ENCODE results near the gene ZNF69.
"Not testable (repeated sequence)": the region's sequence is repeated elsewhere in the genome, so short reads cannot be mapped to it uniquely, and the experiment has no call there.

ZNF69 gene

GRCh38 chr19:11887611-11888531 is at the start of gene ZNF69:
Gene ZNF69 (plus strand): TSS chr19:11887782. CDS start chr19:11887924, 142 bp downstream.
- DNase-seq: peak; percentile 1 to 45 (median 21)

DNA sequence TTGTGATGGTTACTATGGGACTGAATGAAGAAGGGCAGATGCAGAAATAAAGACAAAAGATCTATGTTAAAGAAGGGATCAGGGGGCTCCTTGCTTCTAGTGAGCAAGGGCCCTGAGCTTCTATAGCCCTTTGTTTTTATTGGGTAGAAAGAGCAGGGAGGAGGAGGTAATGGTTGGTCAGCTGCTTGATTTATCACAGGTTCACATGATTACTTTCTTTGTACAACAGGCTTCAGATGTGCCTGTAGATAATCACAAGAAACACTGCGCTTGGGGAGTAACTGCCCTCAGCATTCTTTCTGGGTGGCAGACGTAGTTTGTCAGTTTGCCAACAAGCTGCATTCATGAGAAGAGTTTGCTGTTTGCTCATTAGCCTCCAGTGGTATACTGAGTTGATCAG is 43.9 kb upstream of the ZNF69 start:
- no peak for DNase-seq

DNA sequence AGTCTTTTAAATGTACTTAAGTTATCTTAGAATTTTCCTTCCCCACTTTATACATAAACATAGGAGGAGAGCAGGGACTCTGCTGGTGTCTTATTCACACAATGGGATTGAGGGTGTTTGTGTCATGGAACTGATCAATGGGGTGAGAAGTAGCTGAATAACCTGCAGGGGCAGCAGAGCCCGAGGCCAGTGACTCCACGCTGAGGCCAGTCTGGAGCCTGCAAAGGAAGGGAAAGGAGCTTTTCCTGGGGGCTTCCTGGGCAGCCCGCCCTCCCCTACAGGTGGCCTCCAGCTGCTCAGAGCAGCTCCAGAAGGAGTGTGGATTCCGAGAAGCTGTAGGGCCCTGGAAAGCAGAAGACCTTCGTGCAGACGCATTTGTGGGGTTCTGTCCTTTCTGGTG is 40.0 kb upstream of the ZNF69 start:
- peak in 2 of 3 experiments; percentile 25 to 32 for DNase-seq

DNA sequence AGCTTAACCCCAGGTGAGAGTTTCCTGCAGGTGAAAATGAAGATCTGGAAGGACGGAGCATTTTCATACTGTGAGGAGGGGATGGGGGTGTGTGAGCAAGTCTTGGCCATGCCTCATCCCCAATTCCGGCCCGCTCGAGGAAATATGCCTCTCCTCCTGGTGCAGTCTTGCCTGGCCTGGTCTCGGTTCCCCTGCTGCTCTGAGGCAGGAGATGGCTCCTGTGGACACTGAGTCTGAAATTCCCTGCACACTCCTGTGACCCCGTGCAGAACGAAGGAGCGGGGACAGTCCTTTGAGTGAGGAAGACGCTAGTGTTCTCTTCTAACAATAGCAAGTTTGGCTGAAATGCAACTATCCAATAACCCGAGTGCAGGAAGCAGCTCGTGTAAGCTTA is 39.4 kb upstream of the ZNF69 start:
- DNase-seq: no peak

GRCh38 chr19:11848594-11849469 is 38.8 kb upstream of the ZNF69 start, which contains the start of gene ZNF439:
Gene ZNF439 (plus strand): TSS chr19:11848726. CDS start chr19:11848868, 142 bp downstream.
- DNase-seq: peak; percentile 76 to 96 (median 95)

DNA sequence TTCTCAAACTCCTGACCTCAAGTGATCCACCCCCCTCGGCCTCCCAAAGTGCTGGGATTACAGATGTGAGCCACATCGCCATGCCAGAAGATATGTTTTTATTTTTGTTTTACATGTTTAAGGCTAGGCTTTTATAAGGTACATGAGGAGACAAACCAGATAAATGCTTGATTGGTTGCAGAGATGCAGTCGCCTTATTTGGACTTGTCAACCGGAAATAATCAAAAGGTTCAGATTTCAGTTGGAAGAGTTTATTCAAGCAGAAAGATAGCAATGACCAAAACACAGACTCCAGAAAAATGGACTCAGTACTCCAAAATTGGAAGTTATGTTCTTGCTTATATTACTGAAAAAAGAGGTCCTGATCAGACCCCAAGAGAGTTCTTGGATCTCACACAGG is 37.3 kb upstream of the ZNF69 start:
- DNase-seq: not testable (repeated sequence)

DNA sequence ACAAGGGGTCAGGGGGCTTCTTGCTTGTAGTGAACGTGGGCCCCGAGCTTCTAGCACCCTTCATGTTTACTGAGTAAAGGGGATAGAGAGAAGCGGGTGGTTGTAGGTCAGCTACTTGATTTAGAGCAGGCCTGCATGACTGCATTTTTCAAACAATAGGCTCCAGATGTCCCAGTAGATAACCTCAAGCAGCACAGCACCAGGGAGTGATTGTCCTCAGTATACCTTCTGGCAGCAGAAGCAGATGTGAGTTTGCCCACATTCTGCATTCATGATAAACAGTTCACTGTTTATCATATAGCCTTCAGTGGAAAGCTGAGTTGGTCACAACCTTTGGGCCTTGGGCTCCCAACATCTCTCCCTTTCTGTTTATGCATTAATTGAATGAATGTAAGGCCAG is 34.2 kb upstream of the ZNF69 start:
- no peak for DNase-seq

DNA sequence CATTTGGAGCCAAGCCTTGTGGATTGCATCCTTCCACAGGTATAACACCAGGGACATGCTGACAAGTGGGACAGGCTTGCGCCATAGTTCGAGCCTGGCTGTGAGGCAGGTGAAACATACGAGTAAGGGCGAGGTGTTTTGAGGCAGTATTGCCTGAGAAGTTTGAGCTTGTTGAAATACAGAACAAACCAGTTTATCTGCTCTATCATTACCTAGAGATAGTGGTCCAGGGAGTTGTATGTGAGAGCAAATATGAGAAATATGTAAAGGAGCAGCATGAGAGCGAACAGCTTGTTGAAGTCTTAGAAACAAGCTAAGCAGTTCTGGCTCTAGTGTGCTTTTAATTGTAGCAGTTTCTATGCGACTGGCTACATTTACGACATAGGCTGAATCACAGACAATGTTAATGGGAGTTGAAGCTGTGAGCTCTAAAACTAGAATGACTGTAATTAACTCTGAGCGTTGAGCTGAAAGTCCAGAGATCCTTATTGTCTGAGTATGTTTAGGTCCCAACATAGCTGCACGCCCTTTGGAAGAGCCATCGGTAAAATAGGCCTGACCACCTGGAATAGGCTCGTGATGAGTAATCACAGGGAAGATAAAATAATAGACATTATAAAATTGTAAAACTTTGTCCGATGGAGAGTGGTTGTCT is 30.9 kb upstream of the ZNF69 start:
- DNase-seq: no peak

DNA sequence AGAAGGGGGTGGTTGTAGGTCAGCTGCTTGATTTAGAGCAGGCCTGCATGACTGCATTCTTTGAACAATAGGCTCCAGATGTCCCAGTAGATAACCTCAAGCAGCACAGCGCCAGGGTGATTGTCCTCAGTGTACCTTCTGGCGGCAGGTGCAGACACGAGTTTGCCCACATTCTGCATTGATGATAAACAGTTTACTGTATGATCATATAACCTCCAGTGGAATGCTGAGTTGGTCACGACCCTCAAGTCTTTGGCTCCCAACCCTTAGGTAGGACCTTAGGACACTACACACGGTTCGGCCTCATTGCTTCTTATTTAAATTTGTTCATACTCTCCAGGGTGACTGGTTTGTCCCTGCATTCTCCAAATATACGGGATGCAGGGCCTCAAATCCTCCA is 26.9 kb upstream of the ZNF69 start:
- DNase-seq: no peak

DNA sequence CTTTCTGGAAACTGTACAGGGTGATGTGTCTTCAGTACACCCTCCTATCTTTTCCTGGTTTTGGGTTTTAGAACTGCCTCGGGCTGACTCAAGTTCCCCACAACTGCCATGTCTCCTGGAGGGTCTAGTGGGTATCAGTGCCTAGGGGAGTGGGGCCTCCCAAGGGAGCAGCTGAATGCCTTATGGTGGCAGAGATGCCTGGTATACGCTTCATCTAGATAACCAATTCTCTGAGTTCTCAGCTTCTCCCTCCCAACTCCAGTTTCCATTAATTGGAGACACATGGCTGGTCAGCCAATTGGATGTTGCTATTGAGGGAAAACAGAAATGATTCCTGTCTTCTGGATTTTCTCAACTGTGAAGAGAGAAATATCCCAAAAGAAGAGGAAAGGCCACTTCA is 26.3 kb upstream of the ZNF69 start:
- no peak for DNase-seq

DNA sequence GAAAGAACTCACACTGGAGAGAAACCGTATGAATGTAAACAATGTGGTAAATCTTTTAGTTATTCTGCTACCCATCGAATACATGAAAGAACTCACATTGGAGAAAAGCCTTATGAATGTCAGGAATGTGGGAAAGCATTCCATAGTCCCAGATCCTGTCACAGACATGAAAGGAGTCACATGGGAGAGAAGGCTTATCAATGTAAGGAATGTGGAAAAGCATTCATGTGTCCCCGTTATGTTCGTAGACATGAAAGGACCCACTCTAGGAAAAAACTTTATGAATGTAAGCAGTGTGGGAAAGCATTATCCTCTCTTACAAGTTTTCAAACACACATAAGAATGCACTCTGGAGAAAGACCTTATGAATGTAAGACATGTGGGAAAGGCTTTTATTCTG is 19.8 kb upstream of the ZNF69 start:
- DNase-seq: not testable (repeated sequence)

DNA sequence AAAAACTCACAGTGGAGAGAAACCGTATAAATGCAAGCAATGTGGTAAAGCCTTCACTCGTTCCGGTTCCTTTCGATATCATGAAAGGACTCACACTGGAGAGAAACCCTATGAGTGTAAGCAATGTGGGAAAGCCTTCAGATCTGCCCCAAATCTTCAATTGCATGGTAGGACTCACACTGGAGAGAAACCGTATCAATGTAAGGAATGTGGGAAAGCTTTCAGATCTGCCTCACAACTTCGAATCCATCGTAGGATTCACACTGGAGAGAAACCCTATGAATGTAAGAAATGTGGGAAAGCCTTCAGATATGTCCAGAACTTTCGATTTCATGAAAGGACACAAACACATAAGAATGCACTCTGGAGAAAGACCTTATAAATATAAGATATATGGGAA is 19.4 kb upstream of the ZNF69 start:
- DNase-seq: no peak

GRCh38 chr19:11872624-11873023 is 15.0 kb upstream of the ZNF69 start:
- DNase-seq: no peak

- no peak for DNase-seq
Observed at GRCh38 chr19:11873762-11874161, 13.8 kb upstream of the ZNF69 start.

DNA sequence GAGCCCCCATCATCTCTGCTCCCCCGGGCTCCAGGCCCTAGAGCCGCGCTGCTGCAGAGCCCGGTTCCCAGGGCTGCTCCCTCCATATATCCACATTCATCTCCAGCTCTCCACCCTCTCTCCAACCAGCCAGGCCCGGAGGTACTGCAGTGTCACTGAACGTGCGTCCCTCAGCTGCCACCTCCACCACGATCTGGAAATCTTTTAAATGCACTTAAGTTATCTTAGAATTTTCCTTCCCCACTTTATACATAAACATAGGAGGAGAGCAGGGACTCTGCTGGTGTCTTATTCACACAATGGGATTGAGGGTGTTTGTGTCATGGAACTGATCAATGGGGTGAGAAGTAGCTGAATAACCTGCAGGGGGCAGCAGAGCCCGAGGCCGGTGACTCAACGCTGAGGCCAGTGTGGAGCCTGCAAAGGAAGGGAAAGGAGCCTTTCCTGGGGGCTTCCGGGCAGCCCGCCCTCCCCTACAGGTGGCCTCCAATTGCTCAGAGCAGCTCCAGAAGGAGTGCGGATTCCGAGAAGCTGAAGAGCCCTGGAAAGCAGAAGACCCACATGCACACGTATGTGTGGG is 7.8 kb upstream of the ZNF69 start:
- DNase-seq: peak; percentile 2 to 21 (median 20)

DNA sequence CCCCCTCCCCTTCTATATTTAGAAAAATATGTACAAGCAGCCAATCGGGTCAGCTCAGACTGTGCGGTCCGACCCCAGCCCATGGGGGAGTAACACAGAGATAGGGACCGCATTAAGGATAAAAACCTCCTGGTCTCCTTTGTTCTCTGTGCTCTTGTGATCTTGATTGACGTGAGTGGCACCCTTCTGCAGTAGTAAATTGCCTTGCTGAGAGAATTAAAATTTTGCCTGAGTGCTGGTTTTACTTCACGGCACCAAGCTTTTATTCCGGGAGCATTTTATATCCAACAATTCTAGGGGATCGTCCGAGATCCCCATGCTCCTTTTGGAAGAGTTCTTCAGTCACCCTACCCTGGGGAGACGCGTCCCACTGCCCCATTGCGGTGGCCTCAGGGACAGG is 7.0 kb upstream of the ZNF69 start:
- no peak for DNase-seq

DNA sequence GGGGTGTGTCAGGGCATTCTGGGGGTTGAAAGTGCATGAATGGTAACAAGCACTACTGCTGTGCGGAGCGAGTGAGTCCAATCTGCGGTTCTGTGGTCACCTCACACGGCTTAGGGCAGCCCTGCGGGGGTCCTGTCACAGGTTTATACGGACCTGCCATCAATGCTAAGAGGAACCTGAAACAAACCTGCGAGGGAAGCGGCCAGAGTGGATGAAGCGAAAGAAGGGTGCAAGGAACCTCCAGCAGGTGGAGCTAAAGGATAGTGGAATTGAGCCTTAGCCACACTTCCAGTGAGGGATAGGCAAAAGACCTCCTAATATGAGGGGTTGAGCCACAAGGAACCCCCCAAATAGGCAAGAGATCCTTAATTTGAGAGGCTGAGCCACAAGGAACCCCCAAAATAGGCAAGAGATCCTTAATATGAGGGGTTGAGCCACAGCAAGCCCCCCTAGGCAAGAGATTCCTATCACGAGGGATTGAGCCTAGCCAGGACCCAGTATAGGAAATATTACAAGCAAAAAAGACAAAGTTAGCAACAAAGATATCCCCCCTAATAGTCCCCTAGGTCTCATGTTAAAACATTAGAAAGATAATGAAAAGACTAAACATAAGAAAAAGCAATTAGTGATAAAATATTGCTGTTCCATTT is 6.3 kb upstream of the ZNF69 start:
- DNase-seq: peak; percentile 40 to 81 (median 53)

DNA sequence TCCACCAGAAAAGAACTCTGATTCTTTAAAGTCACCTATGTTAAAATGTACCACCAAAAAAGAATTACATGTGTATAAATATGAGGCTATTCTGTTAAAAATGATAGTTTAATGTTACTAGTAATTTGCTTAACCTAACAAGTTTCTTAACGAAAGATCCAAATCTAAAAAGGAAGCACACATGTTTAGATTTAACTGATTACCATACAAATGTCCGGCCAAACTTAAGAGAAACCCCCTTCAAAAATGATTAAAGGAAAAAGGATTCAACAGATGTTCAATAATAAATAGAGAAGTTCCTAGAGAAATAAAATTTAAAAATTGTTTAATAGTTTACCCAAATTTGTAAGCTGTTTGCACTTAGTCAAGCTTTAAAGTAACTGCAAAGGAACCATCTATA is 5.0 kb upstream of the ZNF69 start:
- DNase-seq: no peak

- no peak for DNase-seq
Observed at GRCh38 chr19:11887234-11887610, 360 bp upstream of the ZNF69 start.

DNA sequence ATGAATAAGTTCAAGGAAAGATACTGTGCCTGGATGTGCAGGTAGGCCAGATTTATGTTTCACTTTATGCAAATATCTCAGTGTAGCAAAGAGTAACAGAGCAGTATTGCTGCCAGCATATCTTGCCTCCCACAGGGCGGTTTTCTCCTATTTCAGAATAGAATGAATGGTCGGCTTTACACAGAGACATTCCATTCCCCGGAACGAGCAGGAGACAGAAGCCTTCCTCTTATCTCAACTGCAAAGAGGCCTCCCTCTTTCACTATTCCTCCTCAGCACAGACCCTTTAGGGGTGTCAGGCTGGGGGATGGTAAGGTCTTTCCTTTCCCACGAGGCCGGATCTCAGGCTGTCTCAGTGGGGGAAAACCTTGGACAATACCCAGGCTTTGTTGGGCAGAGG is 2.3 kb downstream of the ZNF69 start:
- not testable (repeated sequence) for DNase-seq

DNA sequence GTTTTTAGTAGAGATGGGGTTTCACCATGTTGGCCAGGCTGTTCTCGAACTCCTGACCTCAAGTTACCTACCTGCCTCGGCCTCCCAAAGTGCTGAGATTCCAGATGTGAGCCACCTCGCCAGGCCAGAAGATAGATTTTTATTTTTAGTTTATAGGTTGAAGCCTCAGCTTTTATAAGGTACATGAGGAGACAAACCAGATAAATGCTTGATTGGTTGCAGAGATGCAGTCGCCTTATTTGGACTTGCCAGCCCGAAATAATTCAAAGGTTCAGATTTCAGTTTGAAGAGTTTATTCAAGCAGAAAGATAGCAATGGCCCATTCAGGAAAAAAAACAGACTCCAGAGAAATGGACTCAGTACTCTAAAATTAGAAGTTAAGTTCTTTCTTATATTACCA is 3.1 kb downstream of the ZNF69 start:
- no peak for DNase-seq

DNA sequence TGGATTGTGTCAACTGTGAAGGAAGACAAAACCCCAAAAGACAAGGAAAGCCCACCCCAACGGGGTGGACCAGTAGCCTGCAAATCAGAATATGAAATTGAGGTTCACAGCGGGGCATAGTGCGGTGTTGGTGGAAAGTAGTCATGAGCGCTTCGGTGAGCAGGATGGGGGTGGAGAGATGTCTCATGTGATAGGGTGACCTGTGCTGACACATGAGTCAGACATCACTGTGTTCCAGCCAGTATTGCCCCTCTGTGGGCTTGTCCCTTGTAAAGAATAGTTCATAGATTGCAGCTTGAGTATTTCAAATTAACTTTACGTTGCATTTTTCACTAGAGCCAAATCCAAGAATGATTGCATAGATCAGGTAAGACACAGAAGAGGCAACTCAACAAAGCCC is 7.3 kb downstream of the ZNF69 start:
- DNase-seq: no peak

Data from NCI-H1417 (cell line).